ENCODE results near the gene CNOT10. TPM values are rescaled to one million over a fixed set of nuclear protein-coding genes. Genes with fewer than 3 reads are reported as not detected.

The CNOT10 gene
- total and polyA plus RNA-seq, 2 donors (not counting 1 experiment from before 2014, with no cell fraction given) = 22.6 to 69.0 TPM

- Mint-ChIP-seq H3K4me3 (no peak overlapping the region), H3K4me1 (no peaks in the 10 kb centered on the region), H3K27ac (no peak overlapping the region), H3K27me3 (no peaks in the 10 kb centered on the region), H3K9me3 (ENCODE audit: insufficient read depth) (no peaks in the 10 kb centered on the region)
- ChIA-PET POLR2A (no interaction called here), CTCF (no interaction called here)
- H3K79me2 ChIP-seq (ENCODE audit: control insufficient read depth, insufficient read depth, low read length) = no peaks in the 10 kb centered on the region
- no peak overlapping the region for H3K4me2 ChIP-seq (replicated peaks; ENCODE audit: low read depth, low read length, poor library complexity, severe bottlenecking)
- no peak overlapping the region for H3K9ac ChIP-seq (ENCODE audit: low read length)
- H3K4me1 ChIP-seq (ENCODE audit: control insufficient read depth in 2 of 2, insufficient read depth in 2 of 2, low read length in 2 of 2) = no peaks in the 10 kb centered on the region
- intact Hi-C loops (cut with micrococcal nuclease) = no loop called here
- H3K9me3 ChIP-seq (ENCODE audit: control extremely low read depth in 1 of 3, control insufficient read depth in 2 of 3, insufficient read depth in 1 of 3, low read length in 2 of 3) = no peaks in the 10 kb centered on the region
- H4K20me1 ChIP-seq (ENCODE audit: control insufficient read depth, insufficient read depth, low read length, poor library complexity, severe bottlenecking) = no peaks in the 10 kb centered on the region
- H2AFZ ChIP-seq (ENCODE audit: insufficient read depth, low read depth, low read length, poor library complexity, severe bottlenecking) = no peak overlapping the region
- no peak overlapping the region for H3K4me3 ChIP-seq (ENCODE audit: control extremely low read depth in 1 of 5, extremely low read depth in 1 of 5, insufficient read depth in 1 of 5, low read depth in 2 of 5, low read length in 4 of 5)
- no peaks in the 10 kb centered on the region for H3K27me3 ChIP-seq (replicated peaks in 1 of 4; ENCODE audit: control extremely low read depth in 1 of 4, control insufficient read depth in 3 of 4, insufficient read depth in 4 of 4, low read length in 3 of 4)
- H3K27ac ChIP-seq (ENCODE audit: low read length in 2 of 2) = no peak overlapping the region
- ATAC-seq (ENCODE audit: low read depth) = no peak
- H3K36me3 ChIP-seq (replicated peaks in 1 of 2; ENCODE audit: control extremely low read depth in 1 of 2, control insufficient read depth in 1 of 2, extremely low read depth in 1 of 2, insufficient read depth in 2 of 2, low read length in 1 of 2) = peaks cover 0 to 20% of the 10 kb centered on the region in 2 experiments
- TF ChIP-seq CTCF (IDR thresholded peaks at IDR 0.05) (no peak), EZH2 (IDR thresholded peaks at IDR 0.05; ENCODE audit: borderline replicate concordance, insufficient read depth, low read depth, low read length, poor library complexity, severe bottlenecking) (no peak)
- no peak for DNase-seq
Observed at GRCh38 chr3:32758375-32758753, 73.4 kb downstream of the CNOT10 start.

GRCh38 chr3:32759342-32759741 is 74.4 kb downstream of the CNOT10 start:
- Mint-ChIP-seq H3K4me1 (no peaks in the 10 kb centered on the region), H3K27me3 (no peaks in the 10 kb centered on the region), H3K4me3 (no peak overlapping the region), H3K9me3 (ENCODE audit: insufficient read depth) (no peaks in the 10 kb centered on the region), H3K27ac (no peak overlapping the region)
- Histone ChIP-seq H3K9me3 (ENCODE audit: control extremely low read depth in 1 of 3, control insufficient read depth in 2 of 3, insufficient read depth in 1 of 3, low read length in 2 of 3) (no peaks in the 10 kb centered on the region), H3K79me2 (ENCODE audit: control insufficient read depth, insufficient read depth, low read length) (no peaks in the 10 kb centered on the region), H3K27ac (ENCODE audit: low read length in 2 of 2) (no peak overlapping the region), H3K27me3 (replicated peaks in 1 of 4; ENCODE audit: control extremely low read depth in 1 of 4, control insufficient read depth in 3 of 4, insufficient read depth in 4 of 4, low read length in 3 of 4) (no peaks in the 10 kb centered on the region), H3K9ac (ENCODE audit: low read length) (no peak overlapping the region), H2AFZ (ENCODE audit: insufficient read depth, low read depth, low read length, poor library complexity, severe bottlenecking) (no peak overlapping the region), H3K36me3 (replicated peaks in 1 of 2; ENCODE audit: control extremely low read depth in 1 of 2, control insufficient read depth in 1 of 2, extremely low read depth in 1 of 2, insufficient read depth in 2 of 2, low read length in 1 of 2) (peaks cover 0 to 24% of the 10 kb centered on the region in 2 experiments), H4K20me1 (ENCODE audit: control insufficient read depth, insufficient read depth, low read length, poor library complexity, severe bottlenecking) (no peaks in the 10 kb centered on the region), H3K4me3 (ENCODE audit: control extremely low read depth in 1 of 5, extremely low read depth in 1 of 5, insufficient read depth in 1 of 5, low read depth in 2 of 5, low read length in 4 of 5) (no peak overlapping the region), H3K4me2 (replicated peaks; ENCODE audit: low read depth, low read length, poor library complexity, severe bottlenecking) (no peak overlapping the region), H3K4me1 (ENCODE audit: control insufficient read depth in 2 of 2, insufficient read depth in 2 of 2, low read length in 2 of 2) (no peaks in the 10 kb centered on the region)
- intact Hi-C loops (cut with micrococcal nuclease) = no loop called here
- ChIA-PET POLR2A (no interaction called here), CTCF (no interaction called here)
- no peak for DNase-seq
- ATAC-seq (ENCODE audit: low read depth) = no peak
- WGBS (ENCODE audit: insufficient coverage) = 69% methylated on average over 2 of the region's 4 CpGs
- TF ChIP-seq CTCF (IDR thresholded peaks at IDR 0.05) (no peak), EZH2 (IDR thresholded peaks at IDR 0.05; ENCODE audit: borderline replicate concordance, insufficient read depth, low read depth, low read length, poor library complexity, severe bottlenecking) (no peak)

Measured in B cell (primary cell).